Caki2 (cell line): Measurements from ENCODE around the gene NEK10. TPM values are rescaled to one million over a fixed set of nuclear protein-coding genes. Genes with fewer than 3 reads are reported as not detected.

Experiments
- DNase-seq: peaks from one replicate; pipeline ENCODE4 v3.0.0-alpha.2; 2015; ENCODE audit warnings: low read depth
- in situ Hi-C: cut with HindIII; loops from 2 replicates; pipeline ENCODE4 v1.10.0; 2016; ENCODE audit warnings: low sequenced_read_pairs, low pct_unique_long_range_greater_than_20kb, mixed read lengths
- total RNA-seq: library from RNA; depleted of rRNA; stranded (reverse); fragments of >200 nt; shearing (Covaris generic); gene quantifications from 2 replicates; pipeline ENCODE4 v1.2.3, GENCODE V29; 2014; ENCODE audit warnings: low replicate concordance

The NEK10 gene
- total RNA-seq, 1 experiment from 2014 or later, result 0.07 TPM

- DNase-seq, result no peak
- in situ Hi-C loops, result no loop called here
Measured at GRCh38 chr3:27097182-27097581, 272.0 kb downstream of the NEK10 start.

- no peak for DNase-seq
- in situ Hi-C loops, result no loop called here
Measured at GRCh38 chr3:27095553-27096222, 273.5 kb downstream of the NEK10 start.

GRCh38 chr3:27094721-27095120 is 274.5 kb downstream of the NEK10 start:
- DNase-seq, result no peak
- in situ Hi-C loops, result no loop called here

GRCh38 chr3:27093771-27094170 is 275.4 kb downstream of the NEK10 start:
- in situ Hi-C loops, result no loop called here
- DNase-seq, result no peak

GRCh38 chr3:27090275-27091041 is 278.7 kb downstream of the NEK10 start:
- DNase-seq, result no peak
- in situ Hi-C loops, result no loop called here

- DNase-seq, result no peak
- in situ Hi-C loops, result no loop called here
Measured at GRCh38 chr3:27089645-27090044, 279.5 kb downstream of the NEK10 start.

- DNase-seq, result no peak
- in situ Hi-C loops, result no loop called here
Measured at GRCh38 chr3:27089068-27089467, 280.1 kb downstream of the NEK10 start.

GRCh38 chr3:27085829-27086730 is 283.1 kb downstream of the NEK10 start:
- in situ Hi-C loops, result no loop called here
- DNase-seq, result no peak

- DNase-seq, result no peak
- in situ Hi-C loops, result no loop called here
Measured at GRCh38 chr3:27081992-27082607, 287.1 kb downstream of the NEK10 start.

GRCh38 chr3:27081566-27081965 is 287.6 kb downstream of the NEK10 start:
- no peak for DNase-seq
- in situ Hi-C loops, result no loop called here

- DNase-seq, result no peak
- in situ Hi-C loops, result no loop called here
Measured at GRCh38 chr3:27080258-27080525, 289.0 kb downstream of the NEK10 start.

- no peak for DNase-seq
- in situ Hi-C loops, result no loop called here
Measured at GRCh38 chr3:27079427-27080257, 289.5 kb downstream of the NEK10 start.

- in situ Hi-C loops, result no loop called here
- DNase-seq, result no peak
Measured at GRCh38 chr3:27078246-27078913, 290.8 kb downstream of the NEK10 start.

- in situ Hi-C loops, result no loop called here
- DNase-seq, result no peak
Measured at GRCh38 chr3:27076815-27077630, 292.2 kb downstream of the NEK10 start.

GRCh38 chr3:27074914-27075313 is 294.3 kb downstream of the NEK10 start:
- DNase-seq, result no peak
- in situ Hi-C loops, result no loop called here

- in situ Hi-C loops, result no loop called here
- no peak for DNase-seq
Measured at GRCh38 chr3:27073912-27074311, 295.3 kb downstream of the NEK10 start.
